Fibroblast of mammary gland (primary cell): ENCODE results near the gene GABPB2.

Experiments
- DNase-seq: peaks from one replicate; pipeline ENCODE4 v3.0.0-alpha.2; 2010; ENCODE audit warnings: low read depth
- H3K4me3 ChIP-seq: 2 replicates; pipeline ENCODE4 v1.5.1; 2011; ENCODE audit warnings: low read depth, mild to moderate bottlenecking, low read length, moderate library complexity; ENCODE audit not compliant: control insufficient read depth
- TF ChIP-seq, protein P1 (sequence below): conservative IDR thresholded peaks from 2 replicates; pipeline ENCODE4 v1.5.1; 2011; ENCODE audit warnings: low read depth, low read length, inconsistent platforms; ENCODE audit not compliant: control insufficient read depth, insufficient read depth

Gene GABPB2

DNA sequence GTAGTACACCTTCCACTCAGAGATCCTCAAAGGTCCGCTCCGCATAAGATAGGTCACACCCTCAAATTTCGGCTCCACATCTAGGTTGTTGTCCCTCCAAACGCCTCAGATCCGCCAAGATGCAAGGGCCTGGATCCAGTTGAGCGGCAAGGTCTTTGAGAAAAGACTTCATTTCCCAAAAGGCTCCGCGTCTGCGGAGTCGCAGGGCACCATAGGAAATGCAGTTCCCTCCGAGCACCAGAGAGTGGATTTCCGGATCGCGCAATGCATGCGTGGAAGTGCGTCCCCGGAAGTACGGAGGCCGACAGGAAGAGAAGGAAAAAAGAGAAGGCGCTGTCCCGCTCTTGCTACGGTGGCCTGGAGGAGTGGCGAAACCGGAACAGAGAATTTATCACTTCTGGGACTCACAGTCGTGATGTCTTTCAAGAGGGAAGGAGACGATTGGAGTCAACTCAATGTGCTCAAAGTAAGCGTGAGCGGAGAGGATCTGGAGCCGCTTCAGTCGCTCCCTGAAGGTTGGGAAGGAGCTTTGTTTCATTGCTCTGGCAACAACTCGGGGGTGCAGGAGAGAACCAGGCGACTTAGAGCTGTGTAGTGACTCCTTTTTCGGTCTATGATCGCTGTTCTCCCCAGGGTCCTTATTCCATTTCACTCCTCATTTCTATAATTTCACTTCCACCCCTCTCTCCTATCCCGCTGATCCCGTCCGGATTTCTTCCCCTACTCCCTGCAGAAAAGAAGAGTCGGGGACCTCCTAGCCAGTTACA, 95.4 kb downstream of the GABPB2 start, which contains the start of the genes LYSMD1 and SCNM1:
Gene LYSMD1 (minus strand): TSS at position 165 of the 767 bp plus-strand sequence. CDS start 644 bp downstream, outside the sequence.
Gene SCNM1 (plus strand): TSS at position 407 of the 767 bp plus-strand sequence. CDS start 9 bp downstream, at position 416.
- DNase-seq: peak; percentile 99
- H3K4me3 ChIP-seq: peak within 1 kb of the TSS; percentile 99
- TF ChIP-seq, protein P1, sequence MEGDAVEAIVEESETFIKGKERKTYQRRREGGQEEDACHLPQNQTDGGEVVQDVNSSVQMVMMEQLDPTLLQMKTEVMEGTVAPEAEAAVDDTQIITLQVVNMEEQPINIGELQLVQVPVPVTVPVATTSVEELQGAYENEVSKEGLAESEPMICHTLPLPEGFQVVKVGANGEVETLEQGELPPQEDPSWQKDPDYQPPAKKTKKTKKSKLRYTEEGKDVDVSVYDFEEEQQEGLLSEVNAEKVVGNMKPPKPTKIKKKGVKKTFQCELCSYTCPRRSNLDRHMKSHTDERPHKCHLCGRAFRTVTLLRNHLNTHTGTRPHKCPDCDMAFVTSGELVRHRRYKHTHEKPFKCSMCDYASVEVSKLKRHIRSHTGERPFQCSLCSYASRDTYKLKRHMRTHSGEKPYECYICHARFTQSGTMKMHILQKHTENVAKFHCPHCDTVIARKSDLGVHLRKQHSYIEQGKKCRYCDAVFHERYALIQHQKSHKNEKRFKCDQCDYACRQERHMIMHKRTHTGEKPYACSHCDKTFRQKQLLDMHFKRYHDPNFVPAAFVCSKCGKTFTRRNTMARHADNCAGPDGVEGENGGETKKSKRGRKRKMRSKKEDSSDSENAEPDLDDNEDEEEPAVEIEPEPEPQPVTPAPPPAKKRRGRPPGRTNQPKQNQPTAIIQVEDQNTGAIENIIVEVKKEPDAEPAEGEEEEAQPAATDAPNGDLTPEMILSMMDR: no peak

DNA sequence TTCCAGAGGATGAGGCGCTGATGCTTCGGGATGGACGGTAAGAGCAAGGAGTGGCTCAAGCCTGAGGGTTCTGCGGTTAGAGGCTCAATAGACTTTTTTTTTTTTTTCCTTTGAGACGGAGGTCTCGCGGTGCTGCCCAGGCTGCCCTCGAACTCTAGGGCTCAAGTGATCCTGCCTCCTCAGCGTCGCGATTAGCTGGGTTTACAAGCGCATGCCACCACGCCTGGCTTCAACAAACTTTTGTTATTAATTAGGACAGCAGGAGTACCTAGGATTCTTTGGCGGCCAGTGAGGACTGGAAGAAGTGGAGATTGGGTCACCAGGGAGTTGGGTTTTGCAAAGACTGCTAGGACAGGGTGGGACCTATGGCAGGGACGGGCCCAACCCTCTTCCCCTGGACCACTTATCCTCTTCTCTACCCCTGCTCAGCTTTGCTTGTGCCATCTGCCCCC, 96.0 kb downstream of the GABPB2 start:
- peak overlapping the region; percentile 99 for H3K4me3 ChIP-seq
- TF ChIP-seq, protein P1: no peak
- DNase-seq: peak; percentile 72

DNA sequence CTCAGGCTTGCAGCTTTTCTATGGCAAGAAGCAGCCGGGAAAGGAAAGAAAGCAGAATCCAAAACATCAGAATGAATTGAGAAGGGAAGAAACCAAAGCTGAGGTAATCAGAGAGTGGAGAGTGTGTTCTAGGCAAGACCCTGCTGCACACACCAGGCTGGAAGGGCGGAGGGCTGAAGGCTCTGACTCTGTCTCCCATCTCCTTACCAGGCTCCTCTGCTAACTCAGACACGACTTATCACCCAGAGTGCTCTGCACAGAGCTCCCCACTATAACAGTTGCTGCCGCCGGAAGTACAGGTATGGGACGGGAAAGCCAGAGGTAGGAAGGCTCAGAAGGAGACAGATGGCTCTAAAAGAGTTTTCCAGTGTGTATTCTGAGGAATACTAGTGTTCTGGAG, 96.6 kb downstream of the GABPB2 start:
- no peak for DNase-seq
- H3K4me3 ChIP-seq: peak overlapping the region; percentile 99
- TF ChIP-seq, protein P1: no peak

DNA sequence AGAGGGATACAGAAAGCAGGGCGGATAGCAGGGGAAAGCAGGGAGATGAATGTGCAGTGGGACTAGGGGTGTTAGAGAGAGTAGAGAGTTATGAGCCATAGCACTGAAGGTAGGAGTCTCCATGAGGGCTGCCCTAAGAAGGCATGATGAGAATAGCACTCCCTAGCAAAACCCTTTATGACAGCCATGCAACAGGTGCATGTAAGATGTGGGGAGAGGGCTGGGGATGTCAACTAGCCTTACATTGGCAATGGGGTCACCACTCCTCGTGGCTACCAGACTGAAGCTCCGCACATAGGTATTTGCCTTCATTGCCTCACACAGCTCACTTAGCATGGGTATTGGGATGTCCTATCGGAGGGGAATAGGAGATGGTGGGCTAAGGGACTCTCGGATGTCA, 100.6 kb downstream of the GABPB2 start:
- H3K4me3 ChIP-seq: no peak overlapping the region
- no peak for DNase-seq
- TF ChIP-seq, protein P1: no peak
